Measurements from ENCODE around the gene SPHK1.

- TF ChIP-seq EZH2phosphoT487 (IDR thresholded peaks at IDR 0.05; ENCODE audit: insufficient read depth, low read depth) (no peak), EZH2 (IDR thresholded peaks at IDR 0.05; ENCODE audit: insufficient read depth, poor library complexity, severe bottlenecking) (no peak)
These were observed 1.7 kb downstream of the SPHK1 start for GRCh38 chr17:76385892-76386786.
